Tibial nerve (tissue), 4 donors: ENCODE measurements around the gene USP9Y.

Experiments used
- CTCF ChIP-seq, 5 experiments: fragments of 200-600 bp in 3 of 5; fragments of 450-650 bp in 2 of 5; sonication (generic) in 3 of 5; IDR thresholded peaks; one replicate each; pipeline ENCODE4 v1.5.1; 2016 to 2019; ENCODE audit warnings: antibody characterized with exemption in 5 of 5, mild to moderate bottlenecking in 3 of 5, moderate library complexity in 2 of 5
- EP300 ChIP-seq, 2 donors: sonication (generic); formaldehyde crosslinking; IDR thresholded peaks; one replicate each; pipeline ENCODE4 v1.6.1; 2017; ENCODE audit warnings: antibody characterized with exemption in 2 of 2, mild to moderate bottlenecking in 1 of 2
- POLR2A ChIP-seq, 2 donors: fragments of 450-650 bp; IDR thresholded peaks; one replicate each; pipeline ENCODE4 v1.6.1; 2017; ENCODE audit warnings: antibody characterized with exemption in 2 of 2, mild to moderate bottlenecking in 2 of 2, moderate library complexity in 2 of 2

- TF ChIP-seq CTCF (IDR thresholded peaks at IDR 0.05) (no peak), EP300 (IDR thresholded peaks at IDR 0.05) (no peak), POLR2A (IDR thresholded peaks at IDR 0.05) (no peak)
Observed at GRCh38 chrY:12867960-12868359, 166.9 kb downstream of the USP9Y start.
